ENCODE data around the gene PYGM.
A peak's percentile ranks its signal among the peaks of the same experiment; 100 is the strongest.

PYGM gene

DNA sequence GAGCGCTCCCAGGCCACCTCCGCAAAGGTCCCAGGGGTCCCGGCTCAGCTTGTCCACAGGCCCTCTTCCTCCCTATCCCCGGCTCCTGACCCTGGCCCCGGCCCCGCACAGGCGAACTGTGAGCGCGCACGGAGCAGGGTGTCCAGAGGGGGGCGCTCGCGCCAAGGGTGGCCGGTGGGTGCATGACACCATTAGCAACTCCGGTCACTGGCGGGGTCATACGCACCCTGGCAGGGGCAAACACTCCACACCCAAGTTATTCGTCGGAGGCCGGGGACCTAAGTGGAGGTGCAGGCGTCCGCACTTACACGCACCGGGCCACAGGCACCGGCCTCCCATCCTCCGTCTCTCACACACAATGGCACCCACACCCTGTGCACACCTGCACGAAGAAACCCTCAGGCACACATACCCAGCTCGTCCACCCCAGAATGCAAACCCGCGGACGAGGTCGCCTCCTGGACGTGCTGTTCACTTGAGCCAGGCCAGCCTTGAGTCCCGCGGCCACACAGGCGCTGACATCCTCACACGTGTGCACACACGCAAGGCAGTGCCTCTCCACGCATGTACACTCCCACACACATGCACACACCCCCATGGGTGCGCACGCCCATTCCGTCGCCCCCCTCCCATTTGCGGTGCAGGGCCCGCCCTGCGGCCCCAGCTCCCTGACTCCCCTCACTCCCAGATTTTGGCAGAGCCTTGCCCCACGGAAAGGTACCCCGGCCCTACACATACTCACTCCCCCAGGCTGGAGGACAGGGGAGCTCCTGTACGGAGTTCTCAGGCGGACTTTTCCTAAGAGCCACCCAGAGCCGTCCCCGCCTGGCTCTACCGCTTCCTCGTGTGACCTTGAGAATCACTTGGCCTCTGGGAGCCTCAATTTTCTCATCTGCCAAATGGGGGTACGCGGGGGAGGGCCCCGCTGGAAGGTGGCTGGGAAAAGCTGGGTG lies 15.9 kb downstream of the PYGM start, which contains the start of gene RASGRP2:
RASGRP2 (minus strand) TSS at position 552 of the 953 bp plus-strand sequence. CDS start 1,276 bp downstream, outside the sequence.
- Histone ChIP-seq H3K4me2 (peak within 1 kb of the TSS; percentile 89 to 100 (median 98)), H3K27ac (peak within 1 kb of the TSS; percentile 82 to 100 (median 99)), H3K36me3 (peaks cover 3 to 33% (median 24%) of the 10 kb centered on the region in 11 experiments; a peak in 20 of 22 replicates), H3K9ac (peak within 1 kb of the TSS; percentile 82 to 97 (median 93)), H3K4me1 (peaks cover 34 to 72% (median 55%) of the 10 kb centered on the region in 10 experiments), H3K9me3 (replicated peaks in 1 of 11) (no peaks in the 10 kb centered on the region), H4K20me1 (peaks cover 0 to 39% (median 30%) of the 10 kb centered on the region in 11 experiments; a peak in 16 of 22 replicates), H3K27me3 (no peaks in the 10 kb centered on the region), H3K4me3 (peak within 1 kb of the TSS; percentile 67 to 91 (median 74))
- TF ChIP-seq Cebpa-rat (IDR thresholded peaks at IDR 0.05), result no peak

- Histone ChIP-seq H3K4me2 (peak overlapping the region; percentile 89 to 100 (median 98)), H4K20me1 (peaks cover 0 to 44% (median 30%) of the 10 kb centered on the region in 11 experiments; a peak in 16 of 22 replicates), H3K4me3 (peak overlapping the region; percentile 67 to 91 (median 74)), H3K9me3 (replicated peaks in 1 of 11) (no peaks in the 10 kb centered on the region), H3K27ac (peak overlapping the region; percentile 53 to 100 (median 99); a peak in 21 of 22 replicates), H3K4me1 (peaks cover 34 to 63% (median 55%) of the 10 kb centered on the region in 10 experiments), H3K36me3 (peaks cover 3 to 41% (median 32%) of the 10 kb centered on the region in 11 experiments; a peak in 21 of 22 replicates), H3K27me3 (no peaks in the 10 kb centered on the region), H3K9ac (peak overlapping the region; percentile 81 to 97 (median 93))
- TF ChIP-seq Cebpa-rat (IDR thresholded peaks at IDR 0.05), result peak in 8 of 11 experiments; percentile 35 to 85 (median 76); a peak in 12 of 22 replicates
These were observed 16.7 kb downstream of the PYGM start for GRCh38 chr11:64742889-64743590.

DNA sequence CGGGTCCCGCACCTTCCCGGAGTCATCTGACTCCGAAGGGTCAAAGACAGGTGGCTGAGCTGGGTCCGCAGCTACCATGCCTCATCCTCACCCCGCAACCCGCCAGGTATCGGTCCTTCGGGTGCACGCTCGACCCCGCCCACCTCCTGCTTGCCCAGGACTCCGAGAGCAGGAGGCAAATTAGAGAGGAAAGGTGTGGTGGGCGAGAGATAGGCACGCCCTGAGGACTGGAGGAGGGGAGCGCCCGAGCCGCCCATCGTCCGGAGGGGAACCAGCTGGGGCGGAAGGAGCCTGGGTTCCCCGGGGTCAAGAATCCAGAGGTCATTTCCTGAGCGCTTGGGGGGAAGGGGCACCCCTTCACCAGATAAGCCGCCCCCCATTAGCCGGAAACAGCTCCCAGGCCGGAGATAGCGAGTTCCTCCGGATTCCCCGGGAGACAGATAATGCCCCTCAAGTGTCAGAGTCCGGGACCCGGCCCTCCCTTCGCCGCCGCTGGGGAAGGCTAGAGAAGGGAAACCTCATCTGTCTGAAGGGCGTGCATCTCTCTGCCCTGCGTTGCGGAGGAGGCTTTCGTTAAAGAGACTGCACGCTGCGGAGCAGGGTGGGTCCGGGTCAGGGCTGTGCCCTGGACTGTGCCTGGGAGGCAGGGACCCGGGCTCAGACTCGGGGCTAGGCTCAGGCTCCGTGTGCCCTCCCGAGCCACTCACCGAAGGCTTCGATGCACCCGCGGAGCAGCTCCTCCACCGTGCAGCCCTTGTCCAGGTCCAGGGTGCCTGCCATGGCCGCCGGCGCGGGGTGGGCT lies 17.5 kb downstream of the PYGM start:
- no peak for TF ChIP-seq Cebpa-rat (IDR thresholded peaks at IDR 0.05)
- H3K36me3 ChIP-seq, result peaks cover 3 to 49% (median 40%) of the 10 kb centered on the region in 11 experiments; a peak in 21 of 22 replicates
- no peaks in the 10 kb centered on the region for H3K27me3 ChIP-seq
- peak overlapping the region; percentile 67 to 91 (median 74) for H3K4me3 ChIP-seq
- H3K9ac ChIP-seq, result peak overlapping the region; percentile 81 to 97 (median 93)
- H3K9me3 ChIP-seq (replicated peaks in 1 of 11), result no peaks in the 10 kb centered on the region
- peaks cover 34 to 56% (median 49%) of the 10 kb centered on the region in 10 experiments for H3K4me1 ChIP-seq
- H4K20me1 ChIP-seq, result peaks cover 0 to 51% (median 30%) of the 10 kb centered on the region in 11 experiments; a peak in 16 of 22 replicates
- H3K27ac ChIP-seq, result peak overlapping the region in 10 of 11 experiments; percentile 47 to 100 (median 99); a peak in 19 of 22 replicates
- H3K4me2 ChIP-seq, result peak overlapping the region; percentile 89 to 100 (median 98)

DNA sequence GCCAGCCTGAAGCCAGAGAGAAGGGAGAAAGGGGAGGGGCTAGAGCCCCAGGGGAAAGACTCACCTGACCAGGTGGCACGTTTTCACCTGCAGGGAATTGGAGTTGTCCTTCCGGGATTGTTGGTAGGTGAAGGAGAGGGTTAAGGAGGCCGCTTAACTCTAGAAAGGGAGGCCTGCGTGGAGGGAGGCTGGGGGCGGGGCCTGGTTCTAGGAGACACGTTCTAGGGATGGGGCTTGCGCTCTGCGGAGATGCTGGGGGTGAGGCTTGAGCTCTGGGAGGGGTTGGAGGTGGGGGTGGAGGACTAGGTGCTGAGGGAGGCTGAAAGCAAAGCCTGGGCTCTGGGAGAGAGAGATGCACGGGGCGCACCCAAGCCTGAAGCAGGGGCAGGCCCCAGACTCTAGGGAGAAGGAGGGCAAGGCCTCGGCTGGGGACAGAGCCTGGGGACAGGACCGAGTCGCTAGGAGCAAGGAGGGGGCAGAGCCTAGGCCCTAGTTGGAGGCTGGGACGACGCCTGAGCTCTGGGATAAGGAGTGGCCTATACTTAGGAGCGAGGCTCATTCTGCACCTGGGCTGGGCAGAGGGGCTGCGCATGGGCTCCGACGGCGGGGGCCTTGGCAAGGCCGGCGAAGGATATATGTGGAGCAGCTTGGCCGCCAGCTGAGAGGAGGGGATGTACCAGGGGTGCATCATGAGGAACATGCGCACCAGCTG lies 18.2 kb downstream of the PYGM start:
- peak overlapping the region; percentile 89 to 100 (median 98) for H3K4me2 ChIP-seq
- peak overlapping the region; percentile 67 to 91 (median 74) for H3K4me3 ChIP-seq
- no peaks in the 10 kb centered on the region for H3K9me3 ChIP-seq (replicated peaks in 1 of 11)
- peaks cover 9 to 56% (median 48%) of the 10 kb centered on the region in 11 experiments for H3K36me3 ChIP-seq
- peak overlapping the region in 8 of 11 experiments; percentile 97 to 100 (median 99); a peak in 14 of 22 replicates for H3K27ac ChIP-seq
- H3K27me3 ChIP-seq, result no peaks in the 10 kb centered on the region
- peaks cover 27 to 56% (median 43%) of the 10 kb centered on the region in 10 experiments for H3K4me1 ChIP-seq
- peak overlapping the region; percentile 81 to 97 (median 93) for H3K9ac ChIP-seq
- peaks cover 0 to 59% (median 37%) of the 10 kb centered on the region in 11 experiments; a peak in 16 of 22 replicates for H4K20me1 ChIP-seq
- no peak for TF ChIP-seq Cebpa-rat (IDR thresholded peaks at IDR 0.05)

DNA sequence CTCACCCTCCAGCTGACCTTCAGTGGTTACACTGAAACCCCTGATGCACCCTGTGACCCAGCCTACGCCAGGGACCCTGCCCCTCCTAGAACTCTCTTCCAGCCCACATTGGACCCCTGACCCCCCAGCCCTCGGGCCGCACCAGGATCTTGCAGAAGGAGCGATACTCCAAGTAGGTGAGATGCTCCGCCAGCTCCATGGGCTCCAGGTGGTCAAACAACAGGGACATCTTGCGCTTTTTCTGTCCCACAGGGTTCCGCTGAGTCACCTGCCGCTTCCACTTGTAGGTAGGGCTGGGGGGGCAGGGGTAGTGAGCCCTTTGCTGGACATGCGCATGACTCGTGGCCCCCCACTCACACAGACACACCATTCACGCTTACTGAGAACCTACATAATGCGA lies 19.9 kb downstream of the PYGM start:
- Histone ChIP-seq H3K36me3 (peaks cover 25 to 73% (median 64%) of the 10 kb centered on the region in 11 experiments), H3K9me3 (replicated peaks in 1 of 11) (no peaks in the 10 kb centered on the region), H3K4me3 (no peak overlapping the region), H3K27ac (no peak overlapping the region), H4K20me1 (peaks cover 0 to 76% (median 53%) of the 10 kb centered on the region in 11 experiments; a peak in 16 of 22 replicates), H3K27me3 (no peaks in the 10 kb centered on the region), H3K4me2 (no peak overlapping the region; a peak in 1 of 22 replicates), H3K9ac (0 out of 22 replicates have a peak overlapping the region, but pooled peaks of 1 of the 11 experiments have one; percentile 96), H3K4me1 (peaks cover 26 to 58% (median 41%) of the 10 kb centered on the region in 10 experiments)
- no peak for TF ChIP-seq Cebpa-rat (IDR thresholded peaks at IDR 0.05)

GRCh38 chr11:64736654-64737053 lies 23.1 kb downstream of the PYGM start:
- Histone ChIP-seq H4K20me1 (peaks cover 0 to 94% (median 48%) of the 10 kb centered on the region in 11 experiments; a peak in 16 of 22 replicates), H3K4me1 (peaks cover 17 to 51% (median 34%) of the 10 kb centered on the region in 10 experiments), H3K36me3 (peaks cover 35 to 100% (median 94%) of the 10 kb centered on the region in 11 experiments), H3K27me3 (no peaks in the 10 kb centered on the region), H3K4me2 (no peak overlapping the region), H3K9me3 (replicated peaks in 1 of 11) (no peaks in the 10 kb centered on the region), H3K9ac (peak overlapping the region in 3 of 11 experiments; percentile 19 to 46 (median 44); a peak in 1 of 22 replicates), H3K27ac (no peak overlapping the region), H3K4me3 (no peak overlapping the region)
- TF ChIP-seq Cebpa-rat (IDR thresholded peaks at IDR 0.05), result no peak

DNA sequence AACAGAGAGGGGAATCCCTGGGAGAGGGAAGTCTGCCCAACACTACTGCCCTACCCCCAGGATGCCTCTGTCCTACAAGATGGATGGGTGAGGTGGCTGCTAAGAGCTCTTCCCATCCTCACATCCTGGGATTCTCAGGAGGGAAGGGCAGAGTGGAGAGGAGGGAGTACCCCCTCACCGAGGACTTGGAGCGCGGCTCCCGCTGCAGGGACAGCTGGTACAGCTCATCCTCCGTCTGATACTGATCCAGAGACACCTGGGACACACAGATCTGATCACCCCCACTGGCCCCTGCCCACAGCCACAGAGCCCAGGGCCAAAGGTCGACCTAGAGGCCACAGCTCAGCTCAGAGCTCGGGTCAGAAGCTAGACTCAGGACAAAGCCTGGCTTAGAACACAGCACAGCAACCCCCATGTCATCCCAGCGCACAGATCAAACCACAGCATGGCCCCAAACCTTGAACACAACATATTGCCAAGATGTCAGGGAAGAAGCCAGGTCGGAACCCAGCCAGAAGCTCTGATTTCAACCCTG lies 24.0 kb downstream of the PYGM start:
- Histone ChIP-seq H3K27ac (peak overlapping the region in 1 of 11 experiments; percentile 20; a peak in 1 of 22 replicates), H3K4me1 (peaks cover 10 to 42% (median 26%) of the 10 kb centered on the region in 10 experiments; a peak in 17 of 20 replicates), H3K4me2 (no peak overlapping the region), H3K9ac (peak overlapping the region in 6 of 11 experiments; percentile 13 to 44 (median 25); a peak in 4 of 22 replicates), H3K36me3 (peaks cover 40 to 100% (median 97%) of the 10 kb centered on the region in 11 experiments), H3K9me3 (replicated peaks in 1 of 11) (no peaks in the 10 kb centered on the region), H4K20me1 (peaks cover 0 to 94% (median 39%) of the 10 kb centered on the region in 11 experiments; a peak in 16 of 22 replicates), H3K4me3 (no peak overlapping the region), H3K27me3 (no peaks in the 10 kb centered on the region)
- TF ChIP-seq Cebpa-rat (IDR thresholded peaks at IDR 0.05), result no peak
